Esophagus muscularis mucosa (tissue), 4 donors: ENCODE results near the gene AKAP13.

Experiments
- CTCF ChIP-seq, 3 experiments: fragments of 200-600 bp in 2 of 3; fragments of 450-650 bp in 1 of 3; sonication (generic) in 2 of 3; IDR thresholded peaks; one replicate each; pipeline ENCODE4 v1.5.1; 2017 to 2019; ENCODE audit warnings: antibody characterized with exemption in 3 of 3, mild to moderate bottlenecking in 2 of 3, moderate library complexity in 1 of 3
- EP300 ChIP-seq: sonication (generic); formaldehyde crosslinking; IDR thresholded peaks from one replicate; pipeline ENCODE4 v1.6.1; 2017; ENCODE audit warnings: antibody characterized with exemption
- POLR2A ChIP-seq: fragments of 450-650 bp; IDR thresholded peaks from one replicate; pipeline ENCODE4 v1.6.1; 2017; ENCODE audit warnings: antibody characterized with exemption, moderate library complexity, mild to moderate bottlenecking, low read depth
- POLR2AphosphoS5 ChIP-seq, 2 donors: sonication (generic); formaldehyde crosslinking; IDR thresholded peaks; one replicate each; pipeline ENCODE4 v1.6.1; 2017; ENCODE audit warnings: antibody characterized with exemption in 2 of 2

- TF ChIP-seq CTCF (IDR thresholded peaks at IDR 0.05) (peak in 1 of 3 experiments; percentile 22), POLR2AphosphoS5 (IDR thresholded peaks at IDR 0.05) (peak; percentile 82 to 91), POLR2A (no peak), EP300 (no peak)
Observed at GRCh38 chr15:85618956-85619491, 238.6 kb downstream of the AKAP13 start.
